Measurements from ENCODE around the gene RIPOR1.

Gene RIPOR1

GRCh38 chr16:67552476-67552875 is 23.8 kb downstream of the RIPOR1 start:
- no peak overlapping the region for H3K18ac ChIP-seq (ENCODE audit: low read depth in 1 of 2, low read length in 2 of 2)
- peaks cover 12% of the 10 kb centered on the region for H3K79me1 ChIP-seq (replicated peaks; ENCODE audit: low read length, poor library complexity, severe bottlenecking)
- no peak overlapping the region for H3K4ac ChIP-seq (ENCODE audit: low read depth in 1 of 2, low read length in 2 of 2)
- H2AFZ ChIP-seq (ENCODE audit: low read depth, low read length): no peak overlapping the region
- DNase-seq: no peak
- H2BK15ac ChIP-seq (ENCODE audit: low read depth, poor library complexity, severe bottlenecking): no peak overlapping the region
- no peak overlapping the region for H2BK12ac ChIP-seq (ENCODE audit: low read length in 2 of 2)
- 80% methylated on average over 4 of the region's 4 CpGs for WGBS
- H3K27me3 ChIP-seq (ENCODE audit: control insufficient read depth in 1 of 2, insufficient read depth in 1 of 2, low read length in 2 of 2): no peaks in the 10 kb centered on the region
- H3K4me3 ChIP-seq (ENCODE audit: insufficient read depth in 1 of 2, low read depth in 1 of 2, low read length in 2 of 2): no peak overlapping the region
- no peak overlapping the region for H3K4me2 ChIP-seq (ENCODE audit: low read length, poor library complexity, severe bottlenecking)
- H2BK120ac ChIP-seq (ENCODE audit: low read depth, low read length): no peak overlapping the region
- H3K14ac ChIP-seq (ENCODE audit: low read length in 2 of 2): no peak overlapping the region
- no peak overlapping the region for H4K8ac ChIP-seq (ENCODE audit: low read length)
- no peak overlapping the region for H3K23ac ChIP-seq (ENCODE audit: low read length in 2 of 2)
- no peak overlapping the region for H2BK5ac ChIP-seq (ENCODE audit: low read depth, low read length, poor library complexity, severe bottlenecking)
- H3K27ac ChIP-seq (ENCODE audit: low read length, poor library complexity, severe bottlenecking): no peak overlapping the region
- peaks cover 14% of the 10 kb centered on the region for H3K4me1 ChIP-seq (ENCODE audit: control insufficient read depth, insufficient read depth, low read depth, low read length)
- H3K36me3 ChIP-seq (ENCODE audit: control insufficient read depth in 1 of 2, insufficient read depth in 2 of 2, low read depth in 1 of 2, low read length in 2 of 2): peaks cover 17% of the 10 kb centered on the region in 2 experiments
- H4K91ac ChIP-seq (ENCODE audit: low read length): no peak overlapping the region
- H3K9ac ChIP-seq (ENCODE audit: low read length): no peak overlapping the region
- no peak overlapping the region for H2AK5ac ChIP-seq (ENCODE audit: low read length, severe bottlenecking)
- H3K9me3 ChIP-seq (ENCODE audit: control insufficient read depth, low read length): no peaks in the 10 kb centered on the region

DNA sequence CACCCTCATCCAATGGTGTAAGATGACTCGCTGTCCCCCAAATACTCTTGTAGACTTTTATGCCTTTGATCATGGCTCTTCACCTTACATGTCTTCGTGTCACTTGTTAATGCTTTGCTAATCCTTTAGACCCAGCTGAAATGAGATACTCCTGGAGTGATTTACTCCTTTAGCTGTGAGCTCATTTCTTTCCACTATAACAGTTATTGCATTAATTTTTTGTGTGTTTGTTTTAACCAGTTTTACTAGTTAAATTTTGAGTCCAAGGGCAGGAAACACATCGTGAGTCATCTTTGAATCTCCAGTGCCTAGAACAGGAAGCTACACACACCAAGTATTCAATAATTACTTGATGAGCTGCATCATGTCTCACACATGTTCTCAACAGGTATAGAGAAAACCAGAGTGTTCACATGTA is 27.2 kb downstream of the RIPOR1 start:
- no peak overlapping the region for H2BK5ac ChIP-seq (ENCODE audit: low read depth, low read length, poor library complexity, severe bottlenecking)
- H3K9ac ChIP-seq (ENCODE audit: low read length): peak overlapping the region; percentile 37
- peaks cover 4% of the 10 kb centered on the region for H3K4me1 ChIP-seq (ENCODE audit: control insufficient read depth, insufficient read depth, low read depth, low read length)
- H2BK12ac ChIP-seq (ENCODE audit: low read length in 2 of 2): no peak overlapping the region
- no peak overlapping the region for H3K14ac ChIP-seq (ENCODE audit: low read length in 2 of 2)
- peak; percentile 61 for DNase-seq
- H2BK15ac ChIP-seq (ENCODE audit: low read depth, poor library complexity, severe bottlenecking): no peak overlapping the region
- no peak overlapping the region for H4K8ac ChIP-seq (ENCODE audit: low read length)
- H3K4me3 ChIP-seq (ENCODE audit: insufficient read depth in 1 of 2, low read depth in 1 of 2, low read length in 2 of 2): no peak overlapping the region
- no peak overlapping the region for H3K4me2 ChIP-seq (ENCODE audit: low read length, poor library complexity, severe bottlenecking)
- no peak overlapping the region for H4K91ac ChIP-seq (ENCODE audit: low read length)
- no peaks in the 10 kb centered on the region for H3K9me3 ChIP-seq (ENCODE audit: control insufficient read depth, low read length)
- no peak overlapping the region for H2AFZ ChIP-seq (ENCODE audit: low read depth, low read length)
- H3K27ac ChIP-seq (ENCODE audit: low read length, poor library complexity, severe bottlenecking): peak overlapping the region; percentile 60
- H3K79me1 ChIP-seq (replicated peaks; ENCODE audit: low read length, poor library complexity, severe bottlenecking): peaks cover 17% of the 10 kb centered on the region
- H2AK5ac ChIP-seq (ENCODE audit: low read length, severe bottlenecking): no peak overlapping the region
- H3K23ac ChIP-seq (ENCODE audit: low read length in 2 of 2): no peak overlapping the region
- H3K18ac ChIP-seq (ENCODE audit: low read depth in 1 of 2, low read length in 2 of 2): no peak overlapping the region
- H3K36me3 ChIP-seq (ENCODE audit: control insufficient read depth in 1 of 2, insufficient read depth in 2 of 2, low read depth in 1 of 2, low read length in 2 of 2): no peaks in the 10 kb centered on the region
- no peak overlapping the region for H2BK120ac ChIP-seq (ENCODE audit: low read depth, low read length)
- 53% methylated on average over 3 of the region's 3 CpGs for WGBS
- H3K27me3 ChIP-seq (ENCODE audit: control insufficient read depth in 1 of 2, insufficient read depth in 1 of 2, low read length in 2 of 2): no peaks in the 10 kb centered on the region
- no peak overlapping the region for H3K4ac ChIP-seq (ENCODE audit: low read depth in 1 of 2, low read length in 2 of 2)

- H2BK15ac ChIP-seq (ENCODE audit: low read depth, poor library complexity, severe bottlenecking): no peak overlapping the region
Observed at GRCh38 chr16:67558859-67559258, 30.2 kb downstream of the RIPOR1 start.

GRCh38 chr16:67560827-67561342 is 32.3 kb downstream of the RIPOR1 start:
- H3K36me3 ChIP-seq (ENCODE audit: control insufficient read depth in 1 of 2, insufficient read depth in 2 of 2, low read depth in 1 of 2, low read length in 2 of 2): no peaks in the 10 kb centered on the region
- WGBS: 95% methylated on average over 7 of the region's 8 CpGs
- no peak overlapping the region for H3K14ac ChIP-seq (ENCODE audit: low read length in 2 of 2)
- H3K4me2 ChIP-seq (ENCODE audit: low read length, poor library complexity, severe bottlenecking): no peak overlapping the region
- peaks cover 3% of the 10 kb centered on the region for H3K4me1 ChIP-seq (ENCODE audit: control insufficient read depth, insufficient read depth, low read depth, low read length)
- no peak overlapping the region for H2BK15ac ChIP-seq (ENCODE audit: low read depth, poor library complexity, severe bottlenecking)
- no peak overlapping the region for H2BK12ac ChIP-seq (ENCODE audit: low read length in 2 of 2)
- peaks cover 13% of the 10 kb centered on the region for H3K79me1 ChIP-seq (replicated peaks; ENCODE audit: low read length, poor library complexity, severe bottlenecking)
- H3K23ac ChIP-seq (ENCODE audit: low read length in 2 of 2): no peak overlapping the region
- H3K4ac ChIP-seq (ENCODE audit: low read depth in 1 of 2, low read length in 2 of 2): no peak overlapping the region
- no peak overlapping the region for H2BK120ac ChIP-seq (ENCODE audit: low read depth, low read length)
- H3K18ac ChIP-seq (ENCODE audit: low read depth in 1 of 2, low read length in 2 of 2): no peak overlapping the region
- no peak overlapping the region for H4K91ac ChIP-seq (ENCODE audit: low read length)
- no peaks in the 10 kb centered on the region for H3K9me3 ChIP-seq (ENCODE audit: control insufficient read depth, low read length)
- no peaks in the 10 kb centered on the region for H3K27me3 ChIP-seq (ENCODE audit: control insufficient read depth in 1 of 2, insufficient read depth in 1 of 2, low read length in 2 of 2)
- no peak for DNase-seq
- H2BK5ac ChIP-seq (ENCODE audit: low read depth, low read length, poor library complexity, severe bottlenecking): no peak overlapping the region
- H3K4me3 ChIP-seq (ENCODE audit: insufficient read depth in 1 of 2, low read depth in 1 of 2, low read length in 2 of 2): peak overlapping the region in 1 of 2 experiments; percentile 81
- H2AK5ac ChIP-seq (ENCODE audit: low read length, severe bottlenecking): no peak overlapping the region
- H2AFZ ChIP-seq (ENCODE audit: low read depth, low read length): no peak overlapping the region
- peak overlapping the region; percentile 86 for H3K9ac ChIP-seq (ENCODE audit: low read length)
- H3K27ac ChIP-seq (ENCODE audit: low read length, poor library complexity, severe bottlenecking): no peak overlapping the region
- no peak overlapping the region for H4K8ac ChIP-seq (ENCODE audit: low read length)

More at GRCh38 chr16:67558859-67559258, 30.2 kb downstream of the RIPOR1 start:
- H4K8ac ChIP-seq (ENCODE audit: low read length): no peak overlapping the region
- H3K27ac ChIP-seq (ENCODE audit: low read length, poor library complexity, severe bottlenecking): no peak overlapping the region
- H3K18ac ChIP-seq (ENCODE audit: low read depth in 1 of 2, low read length in 2 of 2): no peak overlapping the region
- DNase-seq: no peak
- WGBS: 100% methylated on average over 1 of the region's 1 CpG
- H3K23ac ChIP-seq (ENCODE audit: low read length in 2 of 2): no peak overlapping the region
- H2AFZ ChIP-seq (ENCODE audit: low read depth, low read length): no peak overlapping the region
- H3K4me3 ChIP-seq (ENCODE audit: insufficient read depth in 1 of 2, low read depth in 1 of 2, low read length in 2 of 2): no peak overlapping the region
- peaks cover 4% of the 10 kb centered on the region for H3K4me1 ChIP-seq (ENCODE audit: control insufficient read depth, insufficient read depth, low read depth, low read length)
- H3K9ac ChIP-seq (ENCODE audit: low read length): no peak overlapping the region
- no peak overlapping the region for H3K4ac ChIP-seq (ENCODE audit: low read depth in 1 of 2, low read length in 2 of 2)
- H3K4me2 ChIP-seq (ENCODE audit: low read length, poor library complexity, severe bottlenecking): no peak overlapping the region
- no peaks in the 10 kb centered on the region for H3K27me3 ChIP-seq (ENCODE audit: control insufficient read depth in 1 of 2, insufficient read depth in 1 of 2, low read length in 2 of 2)
- no peak overlapping the region for H4K91ac ChIP-seq (ENCODE audit: low read length)
- H3K9me3 ChIP-seq (ENCODE audit: control insufficient read depth, low read length): no peaks in the 10 kb centered on the region
- no peak overlapping the region for H2BK12ac ChIP-seq (ENCODE audit: low read length in 2 of 2)
- no peak overlapping the region for H2AK5ac ChIP-seq (ENCODE audit: low read length, severe bottlenecking)
- no peak overlapping the region for H2BK120ac ChIP-seq (ENCODE audit: low read depth, low read length)
- H2BK5ac ChIP-seq (ENCODE audit: low read depth, low read length, poor library complexity, severe bottlenecking): no peak overlapping the region
- H3K79me1 ChIP-seq (replicated peaks; ENCODE audit: low read length, poor library complexity, severe bottlenecking): peaks cover 15% of the 10 kb centered on the region
- no peaks in the 10 kb centered on the region for H3K36me3 ChIP-seq (ENCODE audit: control insufficient read depth in 1 of 2, insufficient read depth in 2 of 2, low read depth in 1 of 2, low read length in 2 of 2)
- no peak overlapping the region for H3K14ac ChIP-seq (ENCODE audit: low read length in 2 of 2)

Data from mesenchymal stem cell (in vitro differentiated cells and primary cell).